Neural crest cell (in vitro differentiated cells): Measurements from ENCODE around the gene TRAF2. TPM values are rescaled to one million over a fixed set of nuclear protein-coding genes. Genes with fewer than 3 reads are reported as not detected.

Experiments
- DNase-seq: peaks from one replicate; pipeline ENCODE4 v3.0.0; 2021; ENCODE audit warnings: low read depth, mixed read lengths, low spot score
- H3K27ac Mint-ChIP-seq: one replicate; pipeline ENCODE4 v1.8.0; 2021; ENCODE audit warnings: mild to moderate bottlenecking, mixed read lengths; ENCODE audit not compliant: unreplicated experiment
- H3K27me3 Mint-ChIP-seq: 2 replicates; pipeline ENCODE4 v1.8.0; 2021; ENCODE audit warnings: low read depth, mild to moderate bottlenecking, mixed read lengths
- H3K36me3 Mint-ChIP-seq: 2 replicates; pipeline ENCODE4 v1.8.0; 2021; ENCODE audit warnings: low read depth, mild to moderate bottlenecking, mixed read lengths
- H3K4me1 Mint-ChIP-seq: 2 replicates; pipeline ENCODE4 v1.8.0; 2021; ENCODE audit warnings: mixed read lengths
- H3K4me3 Mint-ChIP-seq: one replicate; pipeline ENCODE4 v1.8.0; 2021; ENCODE audit warnings: mild to moderate bottlenecking, mixed read lengths
- H3K9me3 Mint-ChIP-seq: 2 replicates; pipeline ENCODE4 v1.8.0; 2021; ENCODE audit warnings: mixed read lengths
- total RNA-seq: library from RNA; stranded (reverse); gene quantifications from 2 replicates; pipeline ENCODE4 v1.2.1, GENCODE V29; 2021
- TF ChIP-seq, protein P1 (sequence below): fragments of 200-600 bp; sonication (generic); conservative IDR thresholded peaks from 2 replicates; pipeline ENCODE4 v1.5.0; 2021; ENCODE audit warnings: antibody characterized with exemption, mild to moderate bottlenecking

The TRAF2 gene
- total RNA-seq, 1 donor from 2014 or later: 30.1 TPM

DNA sequence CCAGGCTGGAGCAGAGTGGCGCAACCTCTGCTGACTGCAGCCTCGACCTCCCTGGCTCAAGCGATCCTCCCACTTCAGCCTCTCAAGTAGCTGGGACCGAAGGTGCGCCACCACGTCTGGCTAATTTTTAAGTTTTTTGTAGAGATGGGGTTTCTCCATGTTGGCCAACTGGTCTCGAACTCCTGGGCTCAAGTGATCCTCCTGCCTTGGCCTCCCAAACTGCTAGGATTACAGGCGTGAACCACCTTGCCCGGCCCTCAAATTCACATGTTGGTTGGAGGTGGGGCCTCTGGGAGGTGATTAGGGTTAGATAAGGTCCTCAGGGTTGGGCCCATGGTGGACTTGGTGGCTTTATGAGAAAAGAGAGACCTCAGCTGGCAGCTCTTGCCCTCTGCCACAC is 75.8 kb downstream of the TRAF2 start:
- DNase-seq: no peak
- no peaks in the 10 kb centered on the region for H3K36me3 Mint-ChIP-seq
- no peak overlapping the region for H3K27ac Mint-ChIP-seq
- H3K9me3 Mint-ChIP-seq: no peaks in the 10 kb centered on the region
- peaks cover 16% of the 10 kb centered on the region for H3K4me1 Mint-ChIP-seq
- TF ChIP-seq, protein P1, sequence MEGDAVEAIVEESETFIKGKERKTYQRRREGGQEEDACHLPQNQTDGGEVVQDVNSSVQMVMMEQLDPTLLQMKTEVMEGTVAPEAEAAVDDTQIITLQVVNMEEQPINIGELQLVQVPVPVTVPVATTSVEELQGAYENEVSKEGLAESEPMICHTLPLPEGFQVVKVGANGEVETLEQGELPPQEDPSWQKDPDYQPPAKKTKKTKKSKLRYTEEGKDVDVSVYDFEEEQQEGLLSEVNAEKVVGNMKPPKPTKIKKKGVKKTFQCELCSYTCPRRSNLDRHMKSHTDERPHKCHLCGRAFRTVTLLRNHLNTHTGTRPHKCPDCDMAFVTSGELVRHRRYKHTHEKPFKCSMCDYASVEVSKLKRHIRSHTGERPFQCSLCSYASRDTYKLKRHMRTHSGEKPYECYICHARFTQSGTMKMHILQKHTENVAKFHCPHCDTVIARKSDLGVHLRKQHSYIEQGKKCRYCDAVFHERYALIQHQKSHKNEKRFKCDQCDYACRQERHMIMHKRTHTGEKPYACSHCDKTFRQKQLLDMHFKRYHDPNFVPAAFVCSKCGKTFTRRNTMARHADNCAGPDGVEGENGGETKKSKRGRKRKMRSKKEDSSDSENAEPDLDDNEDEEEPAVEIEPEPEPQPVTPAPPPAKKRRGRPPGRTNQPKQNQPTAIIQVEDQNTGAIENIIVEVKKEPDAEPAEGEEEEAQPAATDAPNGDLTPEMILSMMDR: no peak
- no peak overlapping the region for H3K4me3 Mint-ChIP-seq
- H3K27me3 Mint-ChIP-seq: no peaks in the 10 kb centered on the region

- Mint-ChIP-seq H3K4me3 (no peak overlapping the region), H3K9me3 (no peaks in the 10 kb centered on the region), H3K27me3 (no peaks in the 10 kb centered on the region), H3K36me3 (no peaks in the 10 kb centered on the region), H3K27ac (peak overlapping the region; percentile 57), H3K4me1 (peaks cover 16% of the 10 kb centered on the region)
- DNase-seq: no peak
- TF ChIP-seq, protein P1: no peak
These were observed 76.5 kb downstream of the TRAF2 start for GRCh38 chr9:136962701-136963248.

- Mint-ChIP-seq H3K9me3 (no peaks in the 10 kb centered on the region), H3K27ac (no peak overlapping the region), H3K36me3 (no peaks in the 10 kb centered on the region), H3K27me3 (no peaks in the 10 kb centered on the region), H3K4me1 (peaks cover 16% of the 10 kb centered on the region), H3K4me3 (no peak overlapping the region)
- TF ChIP-seq, protein P1: no peak
- no peak for DNase-seq
These were observed 77.0 kb downstream of the TRAF2 start for GRCh38 chr9:136963341-136963740.

DNA sequence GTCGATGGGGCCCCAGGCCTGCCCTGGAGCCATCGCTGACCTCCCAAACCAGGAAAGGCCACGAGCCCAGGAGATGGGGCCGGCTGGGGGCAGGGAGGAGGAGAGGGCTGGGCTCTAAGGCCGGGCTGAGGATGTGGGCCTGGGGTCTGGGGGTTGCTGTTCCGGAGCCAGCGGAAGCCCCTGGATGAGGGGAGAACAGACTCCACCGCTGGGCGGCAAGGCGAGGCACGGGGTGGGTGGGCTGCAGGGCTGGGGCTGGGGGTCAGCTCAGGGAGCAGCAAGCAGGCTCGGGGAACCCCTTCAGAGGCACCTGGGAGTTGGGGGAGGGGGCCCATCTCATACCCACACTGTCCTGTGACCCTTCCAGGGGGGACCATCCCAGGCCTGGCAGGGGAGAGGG is 77.4 kb downstream of the TRAF2 start:
- Mint-ChIP-seq H3K4me1 (peaks cover 16% of the 10 kb centered on the region), H3K9me3 (no peaks in the 10 kb centered on the region), H3K36me3 (no peaks in the 10 kb centered on the region), H3K4me3 (no peak overlapping the region), H3K27ac (no peak overlapping the region), H3K27me3 (no peaks in the 10 kb centered on the region)
- TF ChIP-seq, protein P1: no peak
- no peak for DNase-seq

DNA sequence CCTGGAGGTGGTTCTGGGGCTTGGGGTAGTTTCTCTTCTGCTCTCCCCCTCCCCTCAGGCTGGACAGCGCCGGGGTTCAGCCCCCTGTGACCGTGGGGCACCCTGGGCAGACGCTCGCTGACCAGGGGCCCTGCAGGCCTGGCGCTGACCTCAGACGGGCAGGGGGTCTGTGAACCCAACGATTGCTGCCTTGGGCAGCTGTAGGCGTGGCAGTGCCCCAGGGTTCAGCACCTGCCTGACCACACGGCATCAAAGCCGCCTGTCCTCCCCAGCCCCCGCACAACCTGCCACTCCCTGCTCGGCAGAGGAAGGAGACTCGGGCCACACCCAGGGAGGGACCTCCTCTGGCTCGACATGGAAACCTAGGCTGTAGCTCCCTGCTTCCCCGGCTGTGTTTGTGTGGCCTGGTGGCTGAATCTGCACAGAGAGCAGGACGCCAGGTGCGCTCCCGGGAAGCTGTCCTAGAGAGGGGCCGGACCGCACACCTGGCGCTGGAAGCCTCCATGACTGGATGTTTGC is 77.9 kb downstream of the TRAF2 start:
- no peak overlapping the region for H3K4me3 Mint-ChIP-seq
- DNase-seq: no peak
- H3K36me3 Mint-ChIP-seq: no peaks in the 10 kb centered on the region
- H3K9me3 Mint-ChIP-seq: no peaks in the 10 kb centered on the region
- no peaks in the 10 kb centered on the region for H3K27me3 Mint-ChIP-seq
- TF ChIP-seq, protein P1: no peak
- peaks cover 16% of the 10 kb centered on the region for H3K4me1 Mint-ChIP-seq
- H3K27ac Mint-ChIP-seq: no peak overlapping the region
